Spinal cord (tissue), 10 donors: ENCODE results near the gene UBXN10. TPM values are rescaled to one million over a fixed set of nuclear protein-coding genes. Genes with fewer than 3 reads are reported as not detected.

Experiments
- DNase-seq, 6 donors: peaks; one replicate each; pipeline versions ENCODE4 v3.0.0 to v3.0.0-alpha.2; 2013 to 2015; ENCODE audit warnings: low spot score in 6 of 6, low read depth in 4 of 6
- H3K27ac ChIP-seq: one replicate; pipeline ENCODE4 v1.5.1; 2013; ENCODE audit warnings: low read depth, low read length, control low read depth
- H3K27me3 ChIP-seq: one replicate; pipeline ENCODE4 v1.6.1; 2013; ENCODE audit warnings: low read length; ENCODE audit not compliant: control insufficient read depth, insufficient read depth
- H3K36me3 ChIP-seq: one replicate; pipeline ENCODE4 v1.6.1; 2013; ENCODE audit warnings: low read length; ENCODE audit not compliant: control insufficient read depth, insufficient read depth
- H3K4me1 ChIP-seq: one replicate; pipeline ENCODE4 v1.6.1; 2013; ENCODE audit warnings: low read length; ENCODE audit not compliant: control insufficient read depth, insufficient read depth
- H3K4me3 ChIP-seq: one replicate; pipeline ENCODE4 v1.5.1; 2013; ENCODE audit warnings: low read depth, low read length, control low read depth
- H3K9me3 ChIP-seq: one replicate; pipeline ENCODE4 v1.6.1; 2013; ENCODE audit warnings: low read length; ENCODE audit not compliant: control insufficient read depth, insufficient read depth
- WGBS: methylation state at CpG from one replicate; pipeline ENCODE4 v1.1.5; 2013; ENCODE audit warnings: missing lambda C conversion rate; ENCODE audit not compliant: insufficient coverage; 5-methylcytosine and 5-hydroxymethylcytosine counted together
- polyA plus RNA-seq, 2 donors: library from polyadenylated mRNA; unstranded; fragments of 120-200 nt; gene quantifications; one replicate each; pipeline ENCODE4 v1.2.1, GENCODE V29; 2013; ENCODE audit not compliant: insufficient read length in 2 of 2
- total RNA-seq, 2 donors: library from RNA; depleted of rRNA in 1 of 2; stranded (reverse); fragments of 120-200 nt in 1 of 2; fragments of >200 nt in 1 of 2; gene quantifications; one replicate each; pipeline versions ENCODE4 v1.2.3 to v1.2.4, GENCODE V29; 2013 to 2014
- donor health status: healthy.

UBXN10 gene
- total and polyA plus RNA-seq, 4 donors = 3.9 to 9.8 (median 5.2) TPM

GRCh38 chr1:20242890-20243479, 57.1 kb downstream of the UBXN10 start:
- H3K36me3 ChIP-seq = no peaks in the 10 kb centered on the region
- H3K27me3 ChIP-seq = no peaks in the 10 kb centered on the region
- WGBS = 87% methylated on average over 30 of the region's 37 CpGs
- DNase-seq = no peak
- no peaks in the 10 kb centered on the region for H3K9me3 ChIP-seq
- no peaks in the 10 kb centered on the region for H3K4me1 ChIP-seq
- H3K27ac ChIP-seq = no peak overlapping the region
- H3K4me3 ChIP-seq = no peak overlapping the region

Other genes starting within 250 kb of the UBXN10 start
- under 1 TPM in 1 of 2 donors, not detected in 1; 0.40 TPM for gene PLA2G2A, start 206.5 kb upstream of the UBXN10 start, total RNA-seq
- under 1 TPM in 1 of 2 donors, not detected in 1; 0.20 TPM for gene PLA2G2A, start 206.5 kb upstream of the UBXN10 start, polyA plus RNA-seq
- 1 to 10 TPM; 1.9 to 2.1 TPM for gene PLA2G5, start 115.9 kb upstream of the UBXN10 start, total RNA-seq
- 1 to 10 TPM; 3.0 to 3.2 TPM for gene PLA2G5, start 115.9 kb upstream of the UBXN10 start, polyA plus RNA-seq
- not detected for gene PLA2G2D, start 66.6 kb upstream of the UBXN10 start, total RNA-seq
- under 1 TPM; 0.10 to 0.18 TPM for gene PLA2G2D, start 66.6 kb upstream of the UBXN10 start, polyA plus RNA-seq
- not detected for gene PLA2G2F, start 46.8 kb upstream of the UBXN10 start, total RNA-seq
- gene PLA2G2F, start 46.8 kb upstream of the UBXN10 start, polyA plus RNA-seq = not detected
- gene PLA2G2C, start 422 bp downstream of the UBXN10 start, total RNA-seq = not detected
- gene PLA2G2C, start 422 bp downstream of the UBXN10 start, polyA plus RNA-seq = under 1 TPM; 0.08 to 0.40 TPM
- 10 to 100 TPM in 1 of 2 donors, 1 to 10 TPM in 1; 2.2 to 10.4 TPM for gene VWA5B1, start 104.8 kb downstream of the UBXN10 start, total RNA-seq
- gene VWA5B1, start 104.8 kb downstream of the UBXN10 start, polyA plus RNA-seq = 1 to 10 TPM; 4.5 to 6.1 TPM